Stimulated activated CD4-positive, alpha-beta T cell treated with anti-CD3 and anti-CD28 coated beads, Interleukin-4, amount 100 ng/mL, for 1 hour (primary cell): Measurements from ENCODE around the gene CSNK2A3.

Source experiments
- DNase-seq: peaks from one replicate; pipeline ENCODE4 v3.0.0-alpha.2; 2020

CSNK2A3 gene

DNA sequence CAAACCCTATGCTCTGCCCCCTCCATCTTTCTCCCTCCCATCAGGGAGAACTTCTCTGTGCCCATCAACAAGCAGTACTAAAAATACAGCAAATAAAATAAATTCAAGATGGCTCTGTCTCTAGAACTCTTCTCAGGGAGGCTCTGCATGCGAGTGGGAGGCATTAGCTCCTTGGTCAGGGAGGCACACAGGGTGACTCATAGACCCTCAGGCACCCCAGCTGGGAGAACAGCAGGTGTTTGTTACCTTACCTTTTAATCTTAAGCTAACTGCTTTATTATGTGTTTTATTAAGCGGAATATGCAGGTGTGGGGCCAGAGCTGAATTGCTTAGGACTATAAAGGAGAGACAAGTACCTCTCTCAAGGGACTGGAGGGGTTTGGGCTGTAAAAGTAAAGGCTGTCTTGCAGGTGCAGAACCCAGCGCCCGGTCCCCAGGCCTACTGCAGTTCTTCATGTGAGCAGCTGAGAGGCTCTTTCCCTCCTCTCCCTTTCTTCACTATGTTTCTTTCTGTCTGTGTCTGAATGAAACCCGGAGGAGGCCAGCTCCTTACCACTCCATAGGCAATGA, 20.8 kb downstream of the CSNK2A3 start:
- DNase-seq: no peak

DNA sequence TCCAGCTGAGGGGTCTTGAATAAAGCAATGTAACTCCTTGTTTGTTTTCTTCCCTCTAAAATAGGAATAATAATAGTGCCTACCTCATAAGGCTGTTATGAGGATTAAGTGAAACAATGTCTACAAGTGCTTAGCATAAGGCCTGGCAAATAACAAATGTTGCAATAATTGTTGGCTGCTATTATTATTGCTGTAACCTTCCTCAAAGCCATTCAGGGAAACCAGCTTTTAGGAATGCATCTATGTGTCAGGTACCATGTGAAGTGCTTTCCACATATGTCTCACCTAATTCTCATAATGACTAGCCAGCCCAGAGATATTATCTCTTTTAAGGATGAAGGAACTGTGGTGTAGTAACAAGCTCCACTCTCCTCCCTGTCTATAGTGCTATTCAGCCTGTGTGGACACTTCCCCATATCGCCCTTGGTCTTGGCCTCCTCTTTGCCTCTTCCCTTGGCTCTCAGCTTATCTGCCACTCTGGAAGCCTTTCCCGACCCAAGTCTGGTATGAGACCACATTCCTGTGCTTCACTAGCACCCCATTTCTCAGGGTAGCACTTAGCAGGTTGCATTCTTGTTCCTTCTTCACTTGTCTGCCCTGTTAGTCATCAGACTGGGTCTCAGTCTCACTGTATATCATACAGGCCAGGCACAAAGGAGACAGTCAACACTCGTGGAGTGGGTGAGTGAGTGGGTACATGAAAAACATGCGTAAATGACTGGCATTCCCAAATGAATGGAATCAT, 23.8 kb downstream of the CSNK2A3 start:
- DNase-seq: no peak

DNA sequence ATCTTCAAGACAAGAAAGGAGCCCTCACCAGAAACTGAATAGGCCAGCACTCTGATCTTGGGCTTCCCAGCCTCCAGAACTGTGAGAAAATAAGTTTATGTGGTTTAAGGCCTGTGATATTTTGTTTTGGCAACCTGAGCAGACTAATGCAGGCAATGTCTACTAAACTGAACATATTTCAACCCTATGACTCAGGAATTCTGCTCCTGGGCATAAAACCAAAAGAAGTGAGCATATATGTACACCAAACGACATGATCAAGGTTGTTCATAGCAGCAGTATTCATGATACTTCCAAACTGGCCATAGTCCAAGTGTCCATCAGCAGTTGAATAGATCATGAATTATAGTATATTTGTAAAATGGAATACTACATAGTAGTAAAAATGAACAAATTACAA, 29.0 kb downstream of the CSNK2A3 start:
- DNase-seq: no peak

DNA sequence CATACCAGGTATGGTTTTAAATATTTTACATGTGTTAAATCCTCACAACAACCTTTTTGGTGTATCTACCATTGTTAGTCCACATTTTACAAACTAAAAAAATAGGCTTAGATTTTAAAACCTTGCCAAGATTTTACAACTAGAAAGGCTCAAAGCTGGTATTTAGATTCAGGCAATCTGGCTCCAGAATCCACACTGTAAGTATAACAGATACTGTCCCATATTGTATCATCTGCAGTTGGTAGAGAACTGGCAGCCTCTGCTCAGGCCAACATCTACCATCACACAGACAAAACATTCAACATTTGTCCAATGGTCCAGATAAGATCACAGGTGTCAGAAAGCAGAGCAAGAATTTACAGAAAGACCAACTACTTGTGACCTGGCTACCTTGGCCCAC, 30.9 kb downstream of the CSNK2A3 start:
- DNase-seq: no peak

DNA sequence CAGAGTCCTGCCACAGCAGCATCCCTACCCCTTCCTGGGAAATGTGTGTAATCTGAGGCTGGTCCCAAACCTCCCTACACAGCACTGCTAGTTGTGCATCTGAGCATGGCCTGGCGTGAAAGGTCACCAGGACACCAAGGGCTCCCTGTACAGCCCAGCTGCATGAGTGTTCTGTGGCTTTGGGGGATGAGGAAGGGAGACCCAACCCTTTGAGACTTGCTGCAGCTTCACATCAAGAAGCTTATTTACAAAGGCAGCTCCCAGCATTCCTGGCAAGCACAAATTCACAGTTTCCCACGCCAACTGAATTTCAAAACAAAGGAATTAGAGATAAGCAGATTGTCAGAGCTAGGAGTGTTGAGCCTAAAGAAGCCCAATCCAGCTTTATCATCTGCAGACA, 32.2 kb downstream of the CSNK2A3 start:
- no peak for DNase-seq

DNA sequence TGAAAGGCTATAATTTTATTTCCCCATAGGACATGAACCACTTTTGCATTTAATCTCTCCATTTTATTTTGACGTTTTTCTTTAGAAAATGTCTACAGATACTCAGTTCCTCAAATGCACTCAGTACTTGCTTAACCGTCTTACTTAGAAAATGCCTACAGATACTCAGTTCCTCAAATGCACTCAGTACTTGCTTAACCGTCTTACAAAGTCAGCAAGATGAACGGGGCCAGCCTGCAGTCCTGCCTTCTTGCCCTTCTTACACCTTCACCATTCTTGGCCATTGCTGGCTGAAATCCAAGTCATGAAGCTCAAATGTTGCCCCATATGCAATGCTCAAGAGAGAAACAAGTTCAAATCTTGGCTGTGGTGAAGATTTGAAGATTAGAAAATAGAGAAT, 34.1 kb downstream of the CSNK2A3 start:
- DNase-seq: no peak

DNA sequence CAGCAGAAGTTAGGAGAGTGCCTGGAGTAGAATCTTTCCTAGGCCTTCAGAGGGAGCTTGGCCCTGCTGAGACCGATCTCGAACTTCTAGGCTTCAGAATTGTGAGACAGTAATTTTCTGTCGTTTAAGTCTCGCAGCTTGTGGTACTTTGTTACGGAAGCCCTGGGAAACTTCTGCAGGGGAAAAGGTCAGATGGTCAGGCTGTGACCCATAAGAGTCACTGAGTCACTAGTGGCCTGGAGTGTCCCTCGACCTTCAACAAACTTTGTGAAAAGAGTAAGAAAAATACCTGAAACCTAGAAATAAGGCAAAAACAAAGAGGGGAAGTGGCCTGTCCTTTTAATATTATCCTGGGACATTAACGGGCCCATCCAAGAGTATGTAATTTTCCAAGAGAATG, 34.6 kb downstream of the CSNK2A3 start:
- no peak for DNase-seq

DNA sequence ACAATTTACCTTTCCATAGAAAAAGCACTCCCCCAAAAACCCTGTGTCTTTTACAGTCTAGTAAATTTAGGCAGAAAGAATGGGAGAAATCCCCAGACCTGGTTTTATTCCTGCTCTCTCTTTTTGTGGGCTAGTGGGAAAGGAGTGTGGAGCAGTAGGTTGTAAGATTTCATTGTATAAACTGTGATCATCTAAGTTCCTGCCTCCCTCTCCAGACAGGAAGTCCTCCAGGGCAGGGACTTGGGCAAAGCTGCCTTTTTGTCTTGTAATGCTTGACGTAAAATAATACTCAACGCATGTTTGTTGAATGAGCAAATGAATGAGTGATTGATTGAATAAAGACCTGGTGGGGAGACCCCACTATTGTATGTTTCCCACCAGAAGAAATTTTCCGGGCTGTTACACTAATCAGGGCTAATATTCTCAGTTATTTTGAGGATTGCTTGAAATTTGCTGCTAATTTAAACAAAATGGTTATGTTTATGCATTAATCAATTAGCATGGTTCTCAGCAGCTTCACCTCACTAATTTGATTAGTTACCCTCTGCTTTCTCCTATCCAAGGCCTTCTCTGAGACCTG, 36.3 kb downstream of the CSNK2A3 start:
- DNase-seq: no peak

DNA sequence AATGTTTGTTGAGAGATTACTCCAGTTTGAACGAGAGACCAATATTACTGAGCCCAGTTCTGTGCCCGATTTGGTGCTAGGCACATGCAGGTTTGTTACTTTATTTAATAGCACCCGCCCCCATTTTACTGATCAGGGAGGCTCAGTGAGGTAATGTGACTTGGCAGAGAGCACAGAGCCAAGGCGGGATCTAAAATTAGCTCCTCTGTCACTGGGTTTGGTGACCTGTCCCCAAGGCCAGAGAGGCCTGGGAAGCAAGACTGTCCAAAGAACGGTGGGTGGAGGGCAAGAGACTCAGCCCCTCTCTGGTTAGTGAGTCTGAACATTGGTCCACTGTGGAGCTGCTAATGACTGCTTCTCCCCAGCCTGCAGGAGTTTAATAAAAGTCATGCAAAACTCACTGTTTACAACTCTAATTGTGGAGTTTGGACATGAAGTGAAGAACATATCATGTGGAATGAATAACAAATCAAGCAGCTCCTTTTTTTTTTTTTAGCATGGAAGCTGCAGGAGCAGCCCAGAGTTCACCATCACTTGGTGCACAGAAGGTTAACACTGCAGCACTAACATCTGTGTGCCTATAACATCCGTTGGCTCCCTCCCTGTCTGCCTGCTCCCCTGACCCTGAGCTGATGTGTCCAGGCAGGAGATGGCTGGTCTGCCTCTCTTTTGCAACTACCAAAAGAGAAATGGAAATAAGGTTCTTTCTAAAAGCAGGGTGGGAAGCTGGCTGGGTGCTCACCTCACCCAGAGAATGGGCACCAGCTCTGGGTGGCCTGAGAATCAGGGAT, 39.0 kb downstream of the CSNK2A3 start:
- no peak for DNase-seq

DNA sequence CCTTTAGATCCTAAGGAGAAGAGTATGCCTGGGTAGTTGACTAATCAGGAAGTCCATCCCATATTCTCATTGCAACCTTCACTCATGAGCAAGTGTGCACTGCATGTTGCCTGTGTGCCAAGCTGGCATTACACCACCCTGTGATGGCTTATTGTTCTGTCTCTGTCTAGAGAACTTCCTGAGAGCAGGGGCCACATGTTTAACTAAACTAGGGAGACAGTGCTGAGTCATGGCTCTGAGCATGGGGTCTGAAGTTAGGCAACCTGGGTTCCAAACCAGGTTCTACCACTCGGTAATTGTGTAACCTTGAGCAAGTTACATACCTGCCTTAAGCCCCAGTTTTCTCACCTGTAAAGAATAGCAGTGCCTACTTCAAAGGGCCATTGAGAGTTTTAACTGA, 39.6 kb downstream of the CSNK2A3 start:
- DNase-seq: no peak

DNA sequence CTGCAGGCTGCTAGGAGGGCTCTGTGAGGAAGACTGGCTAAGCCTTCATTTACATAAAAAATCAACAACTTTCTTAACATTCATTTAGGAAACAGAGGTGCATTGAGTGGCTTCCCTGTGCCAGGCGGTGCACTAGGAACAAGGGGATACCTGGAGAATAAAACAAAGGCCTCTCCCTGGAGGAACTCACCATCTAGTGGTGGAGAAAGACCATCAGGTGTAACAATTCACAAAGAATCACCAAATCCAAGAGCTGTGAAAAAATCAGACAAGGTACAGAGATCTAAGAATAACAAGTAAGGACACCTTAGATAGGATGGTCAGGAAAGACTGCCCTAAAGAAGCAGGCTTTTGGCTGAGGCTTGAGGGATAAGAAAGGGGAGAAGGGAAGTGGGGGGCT, 40.3 kb downstream of the CSNK2A3 start:
- DNase-seq: no peak

DNA sequence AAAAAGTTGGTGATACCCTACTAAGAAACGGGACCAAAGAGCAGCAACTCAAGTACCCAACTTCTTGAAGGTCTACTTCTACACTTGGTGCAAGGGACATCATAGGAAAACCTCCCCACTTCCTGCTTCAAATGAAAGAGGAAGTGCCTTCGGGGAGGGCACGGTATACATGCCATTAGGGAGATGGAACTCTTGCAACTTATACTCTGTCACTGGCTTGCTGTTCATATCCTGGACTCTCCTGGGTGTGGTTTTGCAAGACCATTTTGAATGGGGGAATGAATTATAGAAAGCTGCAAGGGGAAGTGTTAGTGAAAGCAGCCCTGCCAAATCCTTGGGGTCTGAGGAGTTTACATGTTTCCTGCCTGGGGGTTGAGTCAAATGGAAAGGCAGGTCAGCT, 41.9 kb downstream of the CSNK2A3 start:
- DNase-seq: no peak

DNA sequence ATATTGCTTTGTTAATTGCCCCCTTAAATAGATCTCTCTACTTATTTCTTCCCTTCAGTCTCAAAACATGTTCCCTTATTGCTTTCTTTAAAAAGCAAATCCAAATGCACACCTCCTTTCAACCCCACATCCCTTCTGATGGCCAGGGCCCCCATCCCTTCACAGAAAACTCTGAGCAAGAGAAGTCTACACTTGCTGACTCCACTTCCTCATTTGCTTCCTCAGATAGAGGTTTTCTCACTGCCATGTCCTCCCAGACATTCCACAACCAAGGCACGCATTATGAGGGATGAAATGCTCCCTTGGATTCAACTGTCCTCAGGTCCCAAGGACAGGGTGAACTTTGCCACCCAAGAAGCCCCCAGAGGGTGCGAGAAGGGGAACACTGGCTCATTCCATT, 43.1 kb downstream of the CSNK2A3 start:
- DNase-seq: no peak

DNA sequence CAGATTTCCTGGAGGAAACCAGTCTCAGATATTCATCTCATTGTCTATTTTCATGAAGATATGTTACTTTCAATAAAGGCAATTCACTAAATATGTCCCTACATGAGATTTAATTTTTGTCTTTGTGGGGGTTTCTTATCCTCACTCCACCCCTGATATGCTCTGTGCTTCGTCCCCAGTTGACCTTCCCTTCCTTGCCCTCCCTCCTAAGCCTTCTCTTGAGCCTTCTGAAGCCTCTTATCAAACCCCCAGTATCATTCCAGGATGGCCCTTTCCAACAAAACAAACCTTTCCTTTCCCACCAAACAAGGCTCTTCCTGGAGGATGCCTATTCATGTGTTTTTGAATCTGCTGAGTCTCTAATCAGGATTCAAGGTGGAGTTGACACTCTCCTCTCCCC, 44.8 kb downstream of the CSNK2A3 start:
- DNase-seq: no peak

DNA sequence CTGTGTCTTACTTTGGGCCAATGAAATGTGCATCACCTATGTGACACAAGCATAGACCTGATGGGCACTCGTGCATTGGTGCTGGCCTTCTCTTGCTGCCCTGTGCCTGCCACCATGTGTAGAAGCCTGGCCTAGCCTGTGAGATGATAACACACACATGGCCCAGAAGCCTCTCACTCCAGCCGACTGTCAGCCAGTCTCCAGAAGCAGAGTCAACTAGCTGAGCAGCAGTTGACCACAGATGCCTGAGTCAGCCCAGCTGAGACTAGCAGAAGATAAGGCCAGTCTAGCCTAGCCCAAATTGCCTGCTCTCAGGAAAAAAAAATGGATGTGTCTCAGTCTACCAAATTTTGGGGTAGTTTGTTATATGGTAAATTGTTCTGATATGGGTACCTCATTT, 46.2 kb downstream of the CSNK2A3 start:
- DNase-seq: no peak

DNA sequence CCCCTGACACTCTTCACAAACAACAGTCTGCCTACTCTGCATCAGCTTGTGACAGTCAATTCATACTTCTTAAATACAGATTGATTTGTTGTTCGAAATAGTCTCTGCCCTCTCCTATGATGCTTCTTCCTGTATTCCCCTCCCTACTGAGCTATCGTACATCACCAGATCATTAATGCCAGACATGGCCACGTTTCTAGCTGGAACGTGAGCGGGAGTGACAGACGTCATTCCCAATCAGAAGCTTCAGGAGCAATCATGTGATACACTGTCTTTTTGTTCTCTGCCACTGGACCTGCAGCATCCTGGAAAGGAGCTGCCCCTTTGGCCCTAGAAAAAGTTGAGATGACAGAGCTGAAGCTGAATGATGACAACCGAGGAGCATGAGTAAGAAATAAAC, 48.5 kb downstream of the CSNK2A3 start:
- DNase-seq: no peak

DNA sequence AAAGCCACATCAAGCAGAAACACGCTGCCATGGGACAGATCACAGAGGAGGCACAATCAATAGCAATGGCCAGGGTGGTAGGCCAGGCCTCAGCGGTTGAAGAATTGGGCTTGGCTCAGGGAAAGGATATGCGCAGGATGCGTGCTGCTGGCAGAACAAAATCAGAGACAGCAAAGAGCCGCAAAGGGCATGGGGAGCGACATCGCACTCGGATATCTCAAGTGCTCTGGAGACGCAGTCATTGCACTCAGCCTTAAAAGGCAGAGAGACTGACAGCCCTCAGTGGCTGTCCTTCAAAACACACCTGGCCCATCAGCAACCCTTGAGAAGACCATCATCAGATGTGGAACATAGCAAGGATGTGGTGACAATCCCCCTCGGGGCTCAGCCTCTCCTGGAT, 50.5 kb downstream of the CSNK2A3 start:
- no peak for DNase-seq
